ENCODE measurements around the gene RAPGEF2. TPM values are rescaled to one million over a fixed set of nuclear protein-coding genes. Genes with fewer than 3 reads are reported as not detected.

RAPGEF2 gene
- total RNA-seq, 1 experiment from 2014 or later, result 29.8 TPM

- Histone ChIP-seq H3K9me2 (ENCODE audit: insufficient read depth) (no peaks in the 10 kb centered on the region), H3K27ac (no peak overlapping the region), H3K4me2 (no peak overlapping the region), H3K9me3 (ENCODE audit: insufficient read depth, low read depth) (no peaks in the 10 kb centered on the region), H3K79me2 (ENCODE audit: low read depth) (no peaks in the 10 kb centered on the region), H2AFZ (no peak overlapping the region), H3K27me3 (ENCODE audit: insufficient read depth, low read depth) (no peaks in the 10 kb centered on the region), H4K20me1 (ENCODE audit: insufficient read depth) (no peaks in the 10 kb centered on the region; the same call in 1 of the 2 replicates), H3K4me1 (replicated peaks; ENCODE audit: insufficient read depth) (no peaks in the 10 kb centered on the region), H3K36me3 (ENCODE audit: low read depth) (no peaks in the 10 kb centered on the region), H3K4me3 (no peak overlapping the region), H3F3A (ENCODE audit: insufficient read depth, low read depth) (no peaks in the 10 kb centered on the region)
- ChIA-PET CTCF (no interaction called here), POLR2A (ENCODE audit: unreplicated experiment) (interaction anchor here (0.5 to 0.7 kb wide), 2 partner anchors 390 to 433 kb away, joined by 3 to 6 read pairs; no protein-coding TSS in a partner anchor)
- TF ChIP-seq CTCF (conservative IDR thresholded peaks at IDR 0.05) (no peak), EZH2 (IDR thresholded peaks at IDR 0.05; ENCODE audit: low read depth) (no peak)
- BruUV-seq (replicated peaks), result no TSS peak
- intact Hi-C loops (cut with micrococcal nuclease; ENCODE audit: unreplicated experiment), result loop anchor here (5.0 kb wide), 1 partner anchor 34 kb away; no protein-coding TSS in a partner anchor
- DNase-seq, result no peak
Observed at GRCh38 chr4:159238631-159239030, 135.8 kb downstream of the RAPGEF2 start.

GRCh38 chr4:159239629-159240028 lies 136.8 kb downstream of the RAPGEF2 start:
- BruUV-seq (replicated peaks), result no TSS peak
- no peaks in the 10 kb centered on the region for H3K4me1 ChIP-seq (replicated peaks; ENCODE audit: insufficient read depth)
- ChIA-PET CTCF (no interaction called here), POLR2A (ENCODE audit: unreplicated experiment) (no interaction called here)
- no peak overlapping the region for H3K4me2 ChIP-seq
- no peaks in the 10 kb centered on the region for H3K9me3 ChIP-seq (ENCODE audit: insufficient read depth, low read depth)
- no peaks in the 10 kb centered on the region for H3K79me2 ChIP-seq (ENCODE audit: low read depth)
- TF ChIP-seq CTCF (conservative IDR thresholded peaks at IDR 0.05), result no peak
- TF ChIP-seq EZH2 (IDR thresholded peaks at IDR 0.05; ENCODE audit: low read depth), result no peak
- DNase-seq, result no peak
- H2AFZ ChIP-seq, result no peak overlapping the region
- intact Hi-C loops (cut with micrococcal nuclease; ENCODE audit: unreplicated experiment), result loop anchor here (5.0 kb wide), 1 partner anchor 33 kb away; no protein-coding TSS in a partner anchor
- no peak overlapping the region for H3K4me3 ChIP-seq
- H3K9me2 ChIP-seq (ENCODE audit: insufficient read depth), result no peaks in the 10 kb centered on the region
- H4K20me1 ChIP-seq (ENCODE audit: insufficient read depth), result no peaks in the 10 kb centered on the region; the same call in 1 of the 2 replicates
- no peak overlapping the region for H3K27ac ChIP-seq
- no peaks in the 10 kb centered on the region for H3F3A ChIP-seq (ENCODE audit: insufficient read depth, low read depth)
- H3K36me3 ChIP-seq (ENCODE audit: low read depth), result no peaks in the 10 kb centered on the region
- no peaks in the 10 kb centered on the region for H3K27me3 ChIP-seq (ENCODE audit: insufficient read depth, low read depth)

GRCh38 chr4:159240046-159240445 lies 137.2 kb downstream of the RAPGEF2 start:
- BruUV-seq (replicated peaks), result no TSS peak
- H2AFZ ChIP-seq, result no peak overlapping the region
- H3K9me3 ChIP-seq (ENCODE audit: insufficient read depth, low read depth), result no peaks in the 10 kb centered on the region
- H3F3A ChIP-seq (ENCODE audit: insufficient read depth, low read depth), result no peaks in the 10 kb centered on the region
- ChIA-PET POLR2A (ENCODE audit: unreplicated experiment) (no interaction called here), CTCF (interaction anchor here (0.6 to 0.7 kb wide), 2 partner anchors 425 to 457 kb away, joined by 5 to 9 read pairs; no protein-coding TSS in a partner anchor)
- no peak overlapping the region for H3K27ac ChIP-seq
- H3K4me3 ChIP-seq, result no peak overlapping the region
- H3K4me2 ChIP-seq, result no peak overlapping the region
- no peaks in the 10 kb centered on the region; the same call in 1 of the 2 replicates for H4K20me1 ChIP-seq (ENCODE audit: insufficient read depth)
- no peaks in the 10 kb centered on the region for H3K36me3 ChIP-seq (ENCODE audit: low read depth)
- no peaks in the 10 kb centered on the region for H3K27me3 ChIP-seq (ENCODE audit: insufficient read depth, low read depth)
- no peaks in the 10 kb centered on the region for H3K4me1 ChIP-seq (replicated peaks; ENCODE audit: insufficient read depth)
- TF ChIP-seq EZH2 (IDR thresholded peaks at IDR 0.05; ENCODE audit: low read depth), result no peak
- TF ChIP-seq CTCF (conservative IDR thresholded peaks at IDR 0.05), result no peak
- intact Hi-C loops (cut with micrococcal nuclease; ENCODE audit: unreplicated experiment), result no loop called here
- DNase-seq, result no peak
- no peaks in the 10 kb centered on the region for H3K9me2 ChIP-seq (ENCODE audit: insufficient read depth)
- no peaks in the 10 kb centered on the region for H3K79me2 ChIP-seq (ENCODE audit: low read depth)

All from PC-9 (cell line).